Astrocyte (in vitro differentiated cells and primary cell): ENCODE data around the gene FAM241A.

Experiments
- CTCF ChIP-seq: IDR thresholded peaks from 2 replicates; pipeline ENCODE4 v1.5.1; 2011; ENCODE audit warnings: low read depth, mild to moderate bottlenecking, inconsistent platforms, low read length, moderate library complexity; ENCODE audit not compliant: insufficient read depth
- EZH2 ChIP-seq: IDR thresholded peaks from 2 replicates; pipeline ENCODE4 v1.6.1; 2012; ENCODE audit warnings: mild to moderate bottlenecking, low read length, inconsistent platforms; ENCODE audit not compliant: insufficient read depth

DNA sequence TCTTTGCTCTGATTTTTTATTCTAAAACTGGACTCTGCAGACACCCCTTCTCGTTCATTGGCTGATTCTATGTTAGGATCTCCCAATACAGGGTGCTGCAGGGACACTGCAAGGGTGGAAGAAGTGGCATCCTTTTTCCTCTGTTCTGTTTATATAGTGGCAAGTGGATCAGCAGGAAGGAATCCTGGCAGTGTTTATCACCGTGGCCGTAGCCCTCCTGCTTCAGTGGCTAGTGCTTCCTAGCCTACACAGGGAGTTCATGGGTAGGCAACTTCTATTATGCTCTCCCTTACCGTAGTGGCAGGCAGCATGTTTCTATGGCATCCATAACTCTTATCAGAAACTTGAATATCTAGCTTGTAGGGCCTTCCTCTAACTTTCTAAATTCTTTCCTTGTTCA, 79.9 kb downstream of the FAM241A start:
- TF ChIP-seq CTCF (no peak), EZH2 (no peak)
